H1 (cell line): ENCODE data around the gene SEMA3C. TPM values are rescaled to one million over a fixed set of nuclear protein-coding genes. Genes with fewer than 3 reads are reported as not detected.

Source experiments
- CTCF ChIA-PET: fragments of 300-600 bp; sonication (Branson Sonifier 250); formaldehyde crosslinking; loops from one replicate; lab custom pipeline; 2021; ENCODE audit not compliant: partially characterized antibody; lab: Charles Lee
- POLR2A ChIA-PET: fragments of 300-600 bp; sonication (Branson Sonifier 250); formaldehyde crosslinking; loops from one replicate; lab custom pipeline; 2021; ENCODE audit warnings: inconsistent platforms; ENCODE audit not compliant: partially characterized antibody; lab: Charles Lee
- DNase-seq, 2 experiments: peaks; one replicate each; pipeline versions ENCODE4 v3.0.0 to v3.0.0-alpha.2; 2010 to 2022; ENCODE audit warnings: low spot score in 2 of 2, low read depth in 1 of 2, mixed read lengths in 1 of 2
- FAIRE-seq: peaks from 2 replicates; lab custom pipeline; 2011; peaks lifted over from hg19 to GRCh38; lab: Jason Lieb, UNC
- H2AFZ ChIP-seq: 2 replicates; pipeline ENCODE4 v1.8.1; 2012; ENCODE audit warnings: low read length, inconsistent platforms
- H2AK5ac ChIP-seq: 2 replicates; pipeline ENCODE4 v1.6.1; 2013; ENCODE audit warnings: low read depth, low read length
- H2BK120ac ChIP-seq: replicated peaks from 2 replicates; pipeline ENCODE3; 2013; ENCODE audit warnings: low read depth, low read length, inconsistent platforms
- H2BK12ac ChIP-seq: 2 replicates; pipeline ENCODE4 v1.6.1; 2013; ENCODE audit warnings: low read depth, low read length
- H2BK15ac ChIP-seq: 2 replicates; pipeline ENCODE4 v1.6.1; 2013; ENCODE audit warnings: low read length
- H2BK20ac ChIP-seq: 2 replicates; pipeline ENCODE4 v1.6.1; 2013; ENCODE audit warnings: low read length
- H2BK5ac ChIP-seq: 2 replicates; pipeline ENCODE4 v1.6.1; 2013; ENCODE audit warnings: low read depth, low read length
- H3K14ac ChIP-seq: 2 replicates; pipeline ENCODE4 v1.6.1; 2013; ENCODE audit warnings: inconsistent platforms; ENCODE audit not compliant: insufficient read length
- H3K18ac ChIP-seq: 2 replicates; pipeline ENCODE4 v1.6.1; 2013; ENCODE audit warnings: low read length; ENCODE audit errors: extremely low read depth
- H3K23ac ChIP-seq: 2 replicates; pipeline ENCODE4 v1.6.1; 2013; ENCODE audit warnings: inconsistent platforms; ENCODE audit not compliant: insufficient read length
- H3K23me2 ChIP-seq: 2 replicates; pipeline ENCODE4 v1.6.1; 2013; ENCODE audit warnings: low read depth, low read length
- H3K27ac ChIP-seq: 2 replicates; pipeline ENCODE4 v1.6.1; 2011; ENCODE audit warnings: low read depth, low read length, inconsistent platforms
- H3K27me3 ChIP-seq, 4 experiments: replicated peaks in 1 of 4; 1 replicate in 1 of 4; 2 replicates in 3 of 4; pipeline versions ENCODE4 v1.6.1 to v1.8.1; 2011 to 2013; ENCODE audit warnings: low read length in 3 of 4, mild to moderate bottlenecking in 3 of 4, inconsistent platforms in 2 of 4, mixed read lengths in 2 of 4, moderate library complexity in 1 of 4; ENCODE audit not compliant: control insufficient read depth in 3 of 4, insufficient read depth in 3 of 4; ENCODE audit errors: extremely low read depth in 1 of 4
- H3K36me3 ChIP-seq, 4 experiments: 2 replicates each; pipeline versions ENCODE4 v1.6.1 to v1.8.1; 2011 to 2013; ENCODE audit warnings: mild to moderate bottlenecking in 4 of 4, low read length in 3 of 4, moderate library complexity in 2 of 4, control low read depth in 1 of 4, inconsistent platforms in 1 of 4; ENCODE audit not compliant: insufficient read depth in 4 of 4, control insufficient read depth in 2 of 4
- H3K4ac ChIP-seq: replicated peaks from 2 replicates; pipeline ENCODE3; 2013; ENCODE audit warnings: low read length, low read depth, mixed read lengths, inconsistent platforms; ENCODE audit not compliant: insufficient read length
- H3K4me1 ChIP-seq, 4 experiments: replicated peaks in 1 of 4; 1 replicate in 1 of 4; 2 replicates in 3 of 4; pipeline versions ENCODE4 v1.6.1 to v1.8.1; 2011 to 2013; ENCODE audit warnings: low read length in 3 of 4, inconsistent platforms in 2 of 4, mixed read lengths in 1 of 4; ENCODE audit not compliant: insufficient read depth in 4 of 4, control insufficient read depth in 3 of 4
- H3K4me2 ChIP-seq, 2 experiments: 2 replicates each; pipeline versions ENCODE4 v1.6.1 to v1.8.1; 2011 to 2013; ENCODE audit warnings: low read depth in 2 of 2, low read length in 2 of 2, control low read depth in 1 of 2, inconsistent platforms in 1 of 2, mild to moderate bottlenecking in 1 of 2; ENCODE audit not compliant: insufficient read depth in 1 of 2
- H3K4me3 ChIP-seq, 4 experiments: fragments of 200-600, 300-600 bp in 1 of 4; sonication (generic), shearing (Covaris generic), sonication (Bioruptor Twin) in 1 of 4; 2 replicates each; pipeline versions ENCODE4 v1.5.1 to v1.8.1; 2011 to 2016; ENCODE audit warnings: low read length in 4 of 4, low read depth in 3 of 4, control low read depth in 2 of 4, inconsistent platforms in 2 of 4, mild to moderate bottlenecking in 2 of 4, mixed read lengths in 1 of 4, moderate library complexity in 1 of 4; ENCODE audit not compliant: insufficient read depth in 2 of 4; ENCODE audit errors: extremely low read depth in 1 of 4
- H3K56ac ChIP-seq: replicated peaks from 2 replicates; pipeline ENCODE3; 2013; ENCODE audit warnings: low read depth, mild to moderate bottlenecking, mixed read lengths, low read length, inconsistent platforms; ENCODE audit not compliant: insufficient read length
- H3K79me1 ChIP-seq: 2 replicates; pipeline ENCODE4 v1.6.1; 2013; ENCODE audit warnings: low read depth, low read length, control low read depth
- H3K79me2 ChIP-seq, 2 experiments: 2 replicates each; pipeline versions ENCODE4 v1.6.1 to v1.8.1; 2012 to 2013; ENCODE audit warnings: low read length in 2 of 2, mild to moderate bottlenecking in 2 of 2, inconsistent platforms in 1 of 2; ENCODE audit not compliant: insufficient read depth in 2 of 2, control insufficient read depth in 1 of 2
- H3K9ac ChIP-seq, 4 experiments: replicated peaks in 1 of 4; 1 replicate in 1 of 4; 2 replicates in 3 of 4; pipeline versions ENCODE4 v1.6.1 to v1.8.1; 2011 to 2013; ENCODE audit warnings: low read depth in 3 of 4, low read length in 3 of 4, control low read depth in 2 of 4, mild to moderate bottlenecking in 2 of 4, moderate library complexity in 2 of 4, inconsistent platforms in 1 of 4; ENCODE audit errors: extremely low read depth in 1 of 4
- H3K9me3 ChIP-seq, 2 experiments: 2 replicates each; pipeline versions ENCODE4 v1.6.1 to v1.8.1; 2012 to 2013; ENCODE audit warnings: mild to moderate bottlenecking in 2 of 2, moderate library complexity in 2 of 2, control low read depth in 1 of 2, inconsistent platforms in 1 of 2, low read depth in 1 of 2, low read length in 1 of 2, mixed read lengths in 1 of 2; ENCODE audit not compliant: insufficient read depth in 2 of 2
- H4K20me1 ChIP-seq, 2 experiments: replicated peaks in 1 of 2; 2 replicates each; pipeline versions ENCODE3 to v1.8.1; 2011 to 2013; ENCODE audit warnings: inconsistent platforms in 2 of 2, low read length in 2 of 2, mild to moderate bottlenecking in 1 of 2; ENCODE audit not compliant: insufficient read depth in 2 of 2, control insufficient read depth in 1 of 2
- H4K5ac ChIP-seq: 2 replicates; pipeline ENCODE4 v1.6.1; 2013; ENCODE audit warnings: low read length, low read depth, mixed read lengths, inconsistent platforms; ENCODE audit not compliant: insufficient read length
- H4K8ac ChIP-seq: 2 replicates; pipeline ENCODE4 v1.8.0; 2013; ENCODE audit warnings: mild to moderate bottlenecking, moderate library complexity, low read length, inconsistent platforms; ENCODE audit not compliant: insufficient read depth; ENCODE audit errors: extremely low read depth
- H4K91ac ChIP-seq: replicated peaks from 2 replicates; pipeline ENCODE3; 2013; ENCODE audit warnings: low read length, mixed read lengths, inconsistent platforms; ENCODE audit not compliant: insufficient read length
- ASH2L ChIP-seq: fragments of 200-600, 300-600 bp; sonication (generic); IDR thresholded peaks from one replicate; pipeline ENCODE4 v1.7.1; 2017; ENCODE audit warnings: low read length
- BCL11A ChIP-seq, 2 experiments: IDR thresholded peaks; one replicate each; pipeline ENCODE4 v1.6.1; 2011; ENCODE audit warnings: low read depth in 2 of 2, low read length in 2 of 2, mild to moderate bottlenecking in 2 of 2
- EZH2 ChIP-seq: fragments of 200-600 bp; sonication (generic); IDR thresholded peaks from 2 replicates; pipeline ENCODE4 v1.7.1; 2012; ENCODE audit warnings: low read depth, mild to moderate bottlenecking, moderate library complexity, low read length, inconsistent platforms; ENCODE audit not compliant: severe bottlenecking
- FOSL1 ChIP-seq: IDR thresholded peaks from 2 replicates; pipeline ENCODE4 v1.6.1; 2011; ENCODE audit warnings: mild to moderate bottlenecking, low read depth, low read length, moderate library complexity; ENCODE audit not compliant: insufficient read depth
- HDAC2 ChIP-seq, 2 experiments: fragments of 300-600 bp in 1 of 2; sonication (generic) in 1 of 2; IDR thresholded peaks; 2 replicates each; pipeline ENCODE4 v1.6.1; 2011 to 2012; ENCODE audit warnings: low read depth in 2 of 2, low read length in 2 of 2, mild to moderate bottlenecking in 2 of 2, moderate library complexity in 2 of 2, borderline replicate concordance in 1 of 2, inconsistent platforms in 1 of 2
- MAFK ChIP-seq: IDR thresholded peaks from 2 replicates; pipeline ENCODE4 v1.6.1; 2012; ENCODE audit warnings: low read depth, mild to moderate bottlenecking, improper control_type of control experiment, low read length
- POLR2A ChIP-seq, 2 experiments: IDR thresholded peaks; 1 replicate in 1 of 2; 2 replicates in 1 of 2; pipeline ENCODE4 v1.6.1; 2011; ENCODE audit warnings: low read depth in 2 of 2, low read length in 2 of 2, mild to moderate bottlenecking in 2 of 2; ENCODE audit errors: control extremely low read depth in 1 of 2
- POLR2AphosphoS5 ChIP-seq: IDR thresholded peaks from 2 replicates; pipeline ENCODE4 v1.6.1; 2011; ENCODE audit warnings: low read depth, low read length
- RBBP5 ChIP-seq: IDR thresholded peaks from 2 replicates; pipeline ENCODE4 v1.7.1; 2012; ENCODE audit warnings: low read depth, mild to moderate bottlenecking, inconsistent platforms, low read length, moderate library complexity, borderline replicate concordance
- RFX5 ChIP-seq: IDR thresholded peaks from 2 replicates; pipeline ENCODE4 v1.6.1; 2011; ENCODE audit warnings: low read depth, low read length, improper control_type of control experiment, borderline replicate concordance
- RXRA ChIP-seq: IDR thresholded peaks from 2 replicates; pipeline ENCODE4 v1.6.1; 2011; ENCODE audit warnings: low read depth, mild to moderate bottlenecking, low read length, moderate library complexity; ENCODE audit not compliant: insufficient read depth
- SIN3A ChIP-seq, 2 experiments: IDR thresholded peaks in 1 of 2; conservative IDR thresholded peaks in 1 of 2; 2 replicates each; pipeline ENCODE4 v1.6.1; 2011 to 2012; ENCODE audit warnings: low read length in 2 of 2, improper control_type of control experiment in 1 of 2, low read depth in 1 of 2, mild to moderate bottlenecking in 1 of 2
- SRF ChIP-seq: IDR thresholded peaks from 2 replicates; pipeline ENCODE4 v1.6.1; 2011; ENCODE audit warnings: mild to moderate bottlenecking, low read depth, low read length, moderate library complexity
- WGBS, 2 experiments: shearing (Covaris generic) in 1 of 2; methylation state at CpG; one replicate each; pipeline versions ENCODE4 v1.1.6 to v1.1.7; 2013 to 2015; ENCODE audit warnings: low lambda C conversion rate in 2 of 2, mixed read lengths in 2 of 2, inconsistent platforms in 1 of 2, low coverage in 1 of 2, missing lambda C conversion rate in 1 of 2; ENCODE audit not compliant: insufficient replicate concordance in 2 of 2, insufficient coverage in 1 of 2, insufficient read length in 1 of 2; ENCODE audit errors: extremely low coverage in 1 of 2, missing lambda C conversion rate in 1 of 2; 5-methylcytosine and 5-hydroxymethylcytosine counted together
- polyA plus RNA-seq, 7 experiments: library from polyadenylated mRNA; depleted of rRNA in 3 of 7; stranded (reverse) in 5 of 7; unstranded in 2 of 7; fragments of >200 nt in 5 of 7; fragments of 200-250 nt in 2 of 7; gene quantifications; 1 replicate in 5 of 7; 2 replicates in 1 of 7; 4 replicates in 1 of 7; pipeline versions ENCODE4 v1.2.1 to v1.2.3, GENCODE V29; 2011 to 2013; ENCODE audit warnings: missing spikeins in 2 of 7, mixed read lengths in 2 of 7
- total RNA-seq: library from RNA; stranded (reverse); fragmentation: NEBNext Ultra II Directional; extraction: Animal tissue kit (Norgen Biotek cat#: 25700); gene quantifications from 2 replicates; pipeline ENCODE4 v1.2.1, GENCODE V29; 2021

The SEMA3C gene
- total and polyA plus RNA-seq, 2 of the 8 experiments (the other 6 are each of a cell fraction or from before 2014, with no cell fraction given): 0.15 to 1.4 TPM

DNA sequence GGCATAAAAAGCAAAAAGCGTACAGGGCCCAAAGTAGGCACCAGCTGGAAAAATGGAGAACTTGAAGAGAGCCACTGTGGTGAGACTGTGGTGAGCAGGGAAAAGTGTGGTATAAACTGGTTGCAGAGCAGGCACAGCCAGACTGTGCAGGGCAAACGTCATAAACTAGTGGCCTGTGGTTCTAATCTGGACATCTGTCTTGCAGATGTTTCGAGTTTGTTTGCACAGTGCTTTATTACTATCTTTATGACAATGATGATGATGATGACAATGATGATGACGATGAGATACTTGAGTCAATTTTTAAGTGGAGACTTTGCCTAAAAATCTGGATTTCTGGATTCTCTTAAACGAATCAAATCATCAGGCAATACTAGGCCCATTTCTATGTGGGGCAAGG, 45.7 kb downstream of the SEMA3C start:
- H4K91ac ChIP-seq: no peak overlapping the region
- POLR2A ChIA-PET: no interaction called here
- H3K27me3 ChIP-seq: no peaks in the 10 kb centered on the region
- H3K9me3 ChIP-seq: no peaks in the 10 kb centered on the region
- no peak overlapping the region for H2BK20ac ChIP-seq
- H3K18ac ChIP-seq: no peak overlapping the region
- H2BK12ac ChIP-seq: no peak overlapping the region
- CTCF ChIA-PET: no interaction called here
- no peaks in the 10 kb centered on the region for H3K36me3 ChIP-seq
- no peaks in the 10 kb centered on the region for H3K79me2 ChIP-seq
- H2BK15ac ChIP-seq: no peak overlapping the region
- H3K23ac ChIP-seq: no peak overlapping the region
- no peak for FAIRE-seq
- H2BK5ac ChIP-seq: no peak overlapping the region
- H4K20me1 ChIP-seq: no peaks in the 10 kb centered on the region
- no peak overlapping the region for H3K4me3 ChIP-seq
- no peak overlapping the region for H3K14ac ChIP-seq
- H3K4me1 ChIP-seq: no peaks in the 10 kb centered on the region
- DNase-seq: no peak
- no peak overlapping the region for H2AK5ac ChIP-seq
- no peaks in the 10 kb centered on the region for H3K79me1 ChIP-seq
- 91% methylated on average over 5 of the region's 5 CpGs; no CpG with 5 or more reads in 1 of the 2 experiments for WGBS, 2 experiments
- no peak overlapping the region for H2BK120ac ChIP-seq
- no peak overlapping the region for H3K27ac ChIP-seq
- H4K8ac ChIP-seq: no peak overlapping the region
- H2AFZ ChIP-seq: no peak overlapping the region
- H3K23me2 ChIP-seq: no peaks in the 10 kb centered on the region
- H4K5ac ChIP-seq: no peak overlapping the region
- H3K9ac ChIP-seq: no peak overlapping the region
- no peak overlapping the region for H3K4me2 ChIP-seq
- TF ChIP-seq MAFK (no peak), RFX5 (no peak), POLR2A (IDR thresholded peaks at IDR 0.05; ENCODE audit: control extremely low read depth in 1 of 2, low read depth in 2 of 2, low read length in 2 of 2) (no peak), RBBP5 (no peak), RXRA (no peak), POLR2AphosphoS5 (no peak), SRF (no peak), HDAC2 (IDR thresholded peaks at IDR 0.05; ENCODE audit: borderline replicate concordance in 1 of 2, low read depth in 2 of 2, low read length in 2 of 2) (no peak), FOSL1 (no peak), BCL11A (IDR thresholded peaks at IDR 0.05; ENCODE audit: low read depth in 2 of 2, low read length in 2 of 2) (no peak), SIN3A (conservative IDR thresholded peaks at IDR 0.05 in 1 of 2, IDR thresholded peaks at IDR 0.05 in 1 of 2; ENCODE audit: low read depth in 1 of 2, low read length in 2 of 2) (no peak), ASH2L (no peak), EZH2 (no peak)
- H3K4ac ChIP-seq: no peak overlapping the region
- no peak overlapping the region for H3K56ac ChIP-seq
